Measurements from ENCODE around the gene ACTN4.

Gene ACTN4

GRCh38 chr19:38722947-38723605 is 75.6 kb downstream of the ACTN4 start:
- no peak for DNase-seq (ENCODE audit: low spot score in 2 of 2)

GRCh38 chr19:38723606-38723965 is 76.1 kb downstream of the ACTN4 start:
- peak overlapping the region; percentile 70 for H3K27ac Mint-ChIP-seq
- ATAC-seq, result no peak
- H3K4me1 Mint-ChIP-seq, result peaks cover 35% of the 10 kb centered on the region
- peaks cover 95% of the 10 kb centered on the region for H3K36me3 Mint-ChIP-seq
- H3K4me3 Mint-ChIP-seq, result no peak overlapping the region
- H3K9me3 Mint-ChIP-seq, result no peaks in the 10 kb centered on the region
- no peak for DNase-seq (ENCODE audit: low spot score in 2 of 2)

More at GRCh38 chr19:38722947-38723605, 75.6 kb downstream of the ACTN4 start:
- Mint-ChIP-seq H3K27ac (peak overlapping the region; percentile 70), H3K9me3 (no peaks in the 10 kb centered on the region), H3K4me3 (no peak overlapping the region), H3K36me3 (peaks cover 95% of the 10 kb centered on the region), H3K4me1 (peaks cover 30% of the 10 kb centered on the region)
- ATAC-seq, result no peak

- no peak overlapping the region for H3K4me3 Mint-ChIP-seq
- H3K36me3 Mint-ChIP-seq, result peaks cover 95% of the 10 kb centered on the region
- peaks cover 39% of the 10 kb centered on the region for H3K4me1 Mint-ChIP-seq
- ATAC-seq (no peak), DNase-seq (ENCODE audit: low spot score in 2 of 2) (no peak)
- peak overlapping the region; percentile 56 for H3K27ac Mint-ChIP-seq
- H3K9me3 Mint-ChIP-seq, result no peaks in the 10 kb centered on the region
Measured at GRCh38 chr19:38723990-38724854, 76.8 kb downstream of the ACTN4 start.

GRCh38 chr19:38725469-38726283 is 78.2 kb downstream of the ACTN4 start:
- DNase-seq (ENCODE audit: low spot score in 2 of 2), result no peak
- no peak for ATAC-seq
- Mint-ChIP-seq H3K4me3 (peak overlapping the region; percentile 22), H3K9me3 (no peaks in the 10 kb centered on the region), H3K36me3 (peaks cover 98% of the 10 kb centered on the region), H3K27ac (peak overlapping the region; percentile 90), H3K4me1 (peaks cover 53% of the 10 kb centered on the region)

- H3K9me3 Mint-ChIP-seq, result no peaks in the 10 kb centered on the region
- ATAC-seq, result no peak
- peak overlapping the region; percentile 90 for H3K27ac Mint-ChIP-seq
- no peak for DNase-seq (ENCODE audit: low spot score in 2 of 2)
- peaks cover 53% of the 10 kb centered on the region for H3K4me1 Mint-ChIP-seq
- H3K4me3 Mint-ChIP-seq, result peak overlapping the region; percentile 22
- peaks cover 98% of the 10 kb centered on the region for H3K36me3 Mint-ChIP-seq
Measured at GRCh38 chr19:38726284-38726673, 78.8 kb downstream of the ACTN4 start.

GRCh38 chr19:38726761-38727301 is 79.4 kb downstream of the ACTN4 start:
- H3K4me3 Mint-ChIP-seq, result peak overlapping the region; percentile 22
- H3K27ac Mint-ChIP-seq, result peak overlapping the region; percentile 90
- H3K36me3 Mint-ChIP-seq, result peaks cover 98% of the 10 kb centered on the region
- DNase-seq (ENCODE audit: low spot score in 2 of 2) (peak; percentile 34 to 61), ATAC-seq (peak; percentile 71)
- H3K4me1 Mint-ChIP-seq, result peaks cover 56% of the 10 kb centered on the region
- H3K9me3 Mint-ChIP-seq, result no peaks in the 10 kb centered on the region

GRCh38 chr19:38727306-38727867 is 79.9 kb downstream of the ACTN4 start:
- peak overlapping the region; percentile 90 for H3K27ac Mint-ChIP-seq
- H3K9me3 Mint-ChIP-seq, result no peaks in the 10 kb centered on the region
- no peak for DNase-seq (ENCODE audit: low spot score in 2 of 2)
- ATAC-seq, result no peak
- H3K4me3 Mint-ChIP-seq, result no peak overlapping the region
- H3K4me1 Mint-ChIP-seq, result peaks cover 61% of the 10 kb centered on the region
- H3K36me3 Mint-ChIP-seq, result peaks cover 98% of the 10 kb centered on the region

GRCh38 chr19:38727868-38728660 is 80.6 kb downstream of the ACTN4 start:
- H3K27ac Mint-ChIP-seq, result peak overlapping the region; percentile 90

GRCh38 chr19:38728752-38729541 is 81.5 kb downstream of the ACTN4 start:
- DNase-seq (ENCODE audit: low spot score in 2 of 2), result no peak
- H3K4me1 Mint-ChIP-seq, result peaks cover 77% of the 10 kb centered on the region
- H3K27ac Mint-ChIP-seq, result peak overlapping the region; percentile 95
- no peaks in the 10 kb centered on the region for H3K9me3 Mint-ChIP-seq
- H3K36me3 Mint-ChIP-seq, result peaks cover 98% of the 10 kb centered on the region
- ATAC-seq, result no peak
- no peak overlapping the region for H3K4me3 Mint-ChIP-seq

More at GRCh38 chr19:38727868-38728660, 80.6 kb downstream of the ACTN4 start:
- Mint-ChIP-seq H3K4me1 (peaks cover 68% of the 10 kb centered on the region), H3K9me3 (no peaks in the 10 kb centered on the region), H3K4me3 (no peak overlapping the region), H3K36me3 (peaks cover 98% of the 10 kb centered on the region)
- no peak for DNase-seq (ENCODE audit: low spot score in 2 of 2)
- no peak for ATAC-seq

GRCh38 chr19:38729653-38730469 is 82.4 kb downstream of the ACTN4 start:
- Mint-ChIP-seq H3K36me3 (peaks cover 98% of the 10 kb centered on the region), H3K9me3 (no peaks in the 10 kb centered on the region), H3K27ac (peak overlapping the region; percentile 95), H3K4me1 (peaks cover 84% of the 10 kb centered on the region), H3K4me3 (no peak overlapping the region)
- peak; percentile 70 for ATAC-seq
- DNase-seq (ENCODE audit: low spot score in 2 of 2), result peak; percentile 72 to 88

- peaks cover 84% of the 10 kb centered on the region for H3K4me1 Mint-ChIP-seq
- H3K4me3 Mint-ChIP-seq, result no peak overlapping the region
- peak overlapping the region; percentile 95 for H3K27ac Mint-ChIP-seq
- H3K36me3 Mint-ChIP-seq, result peaks cover 98% of the 10 kb centered on the region
- no peaks in the 10 kb centered on the region for H3K9me3 Mint-ChIP-seq
- ATAC-seq, result no peak
- no peak for DNase-seq (ENCODE audit: low spot score in 2 of 2)
Measured at GRCh38 chr19:38730470-38730730, 83.0 kb downstream of the ACTN4 start.

- peaks cover 95% of the 10 kb centered on the region for H3K36me3 Mint-ChIP-seq
- peaks cover 83% of the 10 kb centered on the region for H3K4me1 Mint-ChIP-seq
- no peak for DNase-seq (ENCODE audit: low spot score in 2 of 2)
- ATAC-seq, result no peak
- H3K9me3 Mint-ChIP-seq, result no peaks in the 10 kb centered on the region
- H3K4me3 Mint-ChIP-seq, result no peak overlapping the region
- H3K27ac Mint-ChIP-seq, result peak overlapping the region; percentile 95
Measured at GRCh38 chr19:38730731-38731589, 83.5 kb downstream of the ACTN4 start.

Measured in stimulated activated effector memory CD8-positive, alpha-beta T cell treated with anti-CD3 and anti-CD28 coated beads, Interleukin-12 subunit alpha, Interleukin-12 subunit beta, amount 100 ng/mL, for 72 hours (primary cell).